C4-2B (cell line): ENCODE measurements around the gene MEIS1.

Experiments used
- H3K27ac ChIP-seq: fragments of 450-650 bp; 2 replicates; pipeline ENCODE4 v1.5.1; 2017
- CTCF ChIP-seq: fragments of 450-650 bp; conservative IDR thresholded peaks from 2 replicates; pipeline ENCODE4 v1.5.1; 2017; ENCODE audit warnings: mild to moderate bottlenecking
- ZFX ChIP-seq: fragments of 450-650 bp; IDR thresholded peaks from 2 replicates; pipeline ENCODE4 v1.6.1; 2017

MEIS1 gene

GRCh38 chr2:66573821-66574233 is 138.9 kb downstream of the MEIS1 start:
- TF ChIP-seq CTCF (no peak), ZFX (no peak)
- H3K27ac ChIP-seq = no peak overlapping the region

- TF ChIP-seq CTCF = peak; percentile 67
- no peak for TF ChIP-seq ZFX
- H3K27ac ChIP-seq = no peak overlapping the region
Measured at GRCh38 chr2:66574701-66575624, 140.0 kb downstream of the MEIS1 start.

GRCh38 chr2:66575625-66576310 is 140.8 kb downstream of the MEIS1 start:
- H3K27ac ChIP-seq = no peak overlapping the region
- peak; percentile 40 for TF ChIP-seq CTCF
- TF ChIP-seq ZFX = no peak

- TF ChIP-seq ZFX (no peak), CTCF (no peak)
- H3K27ac ChIP-seq = no peak overlapping the region; the same call in 1 of the 2 replicates
Measured at GRCh38 chr2:66576311-66576560, 141.3 kb downstream of the MEIS1 start.

GRCh38 chr2:66576561-66577320 is 141.8 kb downstream of the MEIS1 start:
- H3K27ac ChIP-seq = no peak overlapping the region; the same call in 1 of the 2 replicates
- TF ChIP-seq CTCF (no peak), ZFX (no peak)

GRCh38 chr2:66577321-66578053 is 142.6 kb downstream of the MEIS1 start:
- no peak overlapping the region for H3K27ac ChIP-seq
- no peak for TF ChIP-seq CTCF
- TF ChIP-seq ZFX = no peak
